ENCODE data around the gene FGFR1OP2.
"Not testable (repeated sequence)": the region's sequence is repeated elsewhere in the genome, so short reads cannot be mapped to it uniquely, and the experiment has no call there.

The FGFR1OP2 gene

DNA sequence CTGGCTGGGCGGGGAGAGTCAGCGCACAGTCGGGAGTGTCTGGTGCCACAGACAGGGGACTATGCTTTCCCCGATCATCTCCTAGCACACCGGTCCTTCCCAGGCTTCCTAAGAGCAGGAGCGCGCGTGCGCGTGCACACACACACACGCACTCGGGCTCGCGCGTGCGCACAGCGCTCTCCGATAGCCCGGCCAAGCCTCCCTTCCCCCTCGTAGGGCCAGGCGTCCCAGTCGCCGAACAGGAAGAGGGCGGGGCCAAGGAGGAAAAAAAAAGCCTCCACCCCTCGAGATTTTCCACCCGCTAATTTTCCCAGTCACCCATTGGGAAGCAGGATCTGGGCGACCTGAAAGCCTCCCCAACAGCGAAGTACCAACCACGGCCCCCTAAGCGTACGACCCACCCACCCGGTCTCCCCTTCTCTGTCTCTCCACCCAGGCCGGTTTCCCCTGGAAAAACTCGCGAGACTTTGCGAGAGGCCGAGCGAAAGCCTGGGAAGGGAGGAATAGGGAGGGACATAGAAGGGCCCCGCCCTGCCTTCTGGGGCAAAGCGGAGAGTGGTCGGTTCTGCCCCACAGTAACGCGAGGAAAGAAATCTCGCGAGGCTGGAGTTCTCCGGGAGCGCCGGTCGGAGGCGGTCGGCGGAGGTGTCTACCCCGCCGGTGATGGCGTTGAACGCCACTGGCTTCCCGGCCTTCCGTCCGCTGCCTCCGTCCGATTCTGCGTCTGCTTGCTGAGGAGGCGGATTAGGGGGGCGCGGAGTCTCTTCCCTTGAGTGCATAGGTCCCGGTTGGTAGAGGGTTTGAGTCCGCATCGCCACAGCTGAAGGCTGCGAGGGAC lies at the start of gene FGFR1OP2, which contains the start of gene INTS13:
Gene FGFR1OP2 (plus strand): TSS at position 608 of the 838 bp plus-strand sequence. CDS start 15,689 bp downstream, outside the sequence.
Gene INTS13 (minus strand): TSS at position 119 of the 838 bp plus-strand sequence. CDS start 1,178 bp downstream, outside the sequence.
- peak; percentile 99 for DNase-seq (ENCODE audit: low read depth)

DNA sequence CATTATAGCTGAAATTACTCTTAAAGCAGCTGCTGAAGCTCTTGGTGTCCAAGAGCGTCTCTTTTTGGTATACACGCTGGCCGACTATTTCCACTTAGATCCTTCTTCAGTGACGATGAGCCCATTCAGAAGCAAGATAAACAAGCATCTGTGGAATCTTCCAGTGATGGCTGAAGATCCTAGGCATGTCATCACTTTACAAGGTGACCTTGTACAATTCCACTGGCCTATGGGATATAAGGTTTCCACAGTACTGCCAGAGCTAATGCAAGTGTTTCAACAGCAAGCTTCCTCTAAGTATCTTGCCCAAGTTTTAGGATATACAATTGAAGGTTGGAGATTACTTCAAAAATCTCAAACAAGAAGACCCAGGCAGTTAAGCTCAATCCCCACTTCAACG lies 47.5 kb upstream of the FGFR1OP2 start:
- DNase-seq (ENCODE audit: low read depth): no peak

DNA sequence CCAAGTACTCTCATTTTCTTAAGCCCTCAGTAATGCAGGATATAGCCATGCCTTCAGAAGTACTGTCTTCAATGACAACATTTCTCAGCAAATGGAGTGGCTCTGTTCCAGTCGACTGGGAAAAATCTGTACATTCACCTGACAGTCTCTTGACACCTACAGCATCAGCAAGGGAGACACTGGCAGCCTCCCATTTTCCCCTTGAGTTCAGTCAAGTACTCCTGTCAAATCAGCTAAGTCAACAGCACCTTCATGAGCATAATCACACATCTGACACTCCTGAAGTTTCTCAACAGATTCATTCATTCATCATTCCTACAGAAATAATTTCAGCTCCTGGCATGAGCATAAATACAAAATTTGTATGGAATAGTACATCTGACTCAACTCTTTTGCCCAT lies 46.6 kb upstream of the FGFR1OP2 start:
- no peak for DNase-seq (ENCODE audit: low read depth)

DNA sequence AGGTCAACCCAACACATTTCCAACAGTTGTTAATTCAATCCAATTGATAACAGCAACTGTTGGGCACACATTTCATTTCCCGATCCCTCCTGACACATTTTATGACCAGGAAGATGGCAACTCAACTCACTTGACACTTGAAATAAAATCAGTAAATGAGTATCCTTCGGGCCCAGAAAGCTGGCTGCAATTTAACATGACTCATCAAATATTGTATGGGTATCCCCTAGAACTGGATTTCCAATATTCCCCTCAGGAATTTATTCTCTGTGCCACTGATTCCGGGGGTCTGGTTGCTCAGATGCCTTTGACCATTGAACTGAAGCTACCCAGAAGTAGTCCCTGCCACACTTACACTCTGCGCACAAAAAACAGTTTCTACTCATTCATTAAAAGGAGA lies 42.6 kb upstream of the FGFR1OP2 start:
- DNase-seq (ENCODE audit: low read depth): no peak

DNA sequence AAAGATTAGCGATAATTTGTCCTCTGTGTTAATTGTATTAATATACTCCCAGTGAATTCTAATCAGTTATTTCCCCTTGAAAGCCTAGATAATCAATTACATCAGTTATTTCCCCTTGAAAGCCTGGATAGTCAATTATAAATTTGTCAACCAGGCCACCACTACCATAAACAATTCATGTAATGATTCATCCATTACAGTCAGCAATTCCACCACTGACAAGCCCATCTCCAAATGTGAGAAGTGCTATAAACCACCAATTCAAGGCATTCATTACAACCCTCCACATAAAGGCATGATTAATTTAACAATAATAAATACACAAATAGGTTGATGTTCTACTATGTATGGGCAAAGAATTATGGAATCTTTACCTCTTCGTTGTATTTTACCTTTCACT lies 41.4 kb upstream of the FGFR1OP2 start:
- DNase-seq (ENCODE audit: low read depth): peak; percentile 3

DNA sequence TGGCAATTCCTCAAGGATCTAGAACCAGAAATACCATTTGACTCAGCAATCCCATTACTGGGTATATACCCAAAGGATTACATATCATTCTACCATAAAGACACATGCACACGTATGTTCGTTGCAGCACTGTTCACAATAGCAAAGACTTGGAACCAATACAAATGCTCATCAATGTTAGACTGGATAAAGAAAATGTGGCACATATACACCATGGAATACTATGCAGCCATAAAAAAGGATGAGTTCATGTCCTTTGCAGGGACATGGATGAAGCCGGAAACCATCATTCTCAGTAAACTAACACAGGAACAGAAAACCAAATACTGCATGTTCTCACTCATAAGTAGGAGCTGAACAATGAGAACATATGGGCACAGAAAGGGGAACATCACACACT lies 34.9 kb upstream of the FGFR1OP2 start:
- DNase-seq (ENCODE audit: low read depth): not testable (repeated sequence)

DNA sequence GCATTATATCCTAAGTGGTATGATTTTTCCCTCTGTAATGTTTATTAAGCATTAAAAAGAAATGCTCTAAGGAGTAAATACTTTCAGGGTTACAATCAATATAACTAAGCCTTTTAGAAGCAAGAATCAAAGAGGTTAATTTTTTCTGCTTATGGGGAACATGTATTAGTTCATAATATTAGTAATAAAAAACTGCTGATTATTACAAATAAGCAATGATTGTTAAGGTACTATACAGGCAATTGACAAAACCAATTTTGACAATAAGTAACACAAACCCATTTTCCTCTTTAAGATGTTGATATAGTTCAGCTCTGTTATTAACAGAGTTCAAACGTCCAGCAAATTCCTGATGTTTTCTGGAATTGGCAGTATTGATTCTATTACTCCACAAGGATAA lies 32.2 kb upstream of the FGFR1OP2 start:
- no peak for DNase-seq (ENCODE audit: low read depth)

DNA sequence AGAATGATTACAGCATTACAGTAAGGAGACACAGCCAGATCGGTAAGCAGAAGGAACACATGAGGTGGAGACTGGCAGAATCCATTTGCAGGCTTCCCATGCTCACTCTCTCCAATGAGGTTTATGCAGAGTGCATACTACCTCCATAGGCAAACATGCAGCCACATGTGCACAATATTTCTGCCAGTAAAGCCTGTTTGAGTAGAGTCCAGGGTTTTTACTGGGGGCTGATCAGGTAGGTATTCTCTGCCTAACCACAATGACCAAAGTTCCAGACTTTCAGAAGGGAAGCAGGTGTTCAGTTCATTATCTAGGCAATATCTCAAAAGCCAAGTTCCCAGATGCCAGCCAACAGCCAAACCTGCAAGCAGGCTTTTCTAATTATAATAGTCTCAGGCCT lies 31.6 kb upstream of the FGFR1OP2 start:
- DNase-seq (ENCODE audit: low read depth): no peak

DNA sequence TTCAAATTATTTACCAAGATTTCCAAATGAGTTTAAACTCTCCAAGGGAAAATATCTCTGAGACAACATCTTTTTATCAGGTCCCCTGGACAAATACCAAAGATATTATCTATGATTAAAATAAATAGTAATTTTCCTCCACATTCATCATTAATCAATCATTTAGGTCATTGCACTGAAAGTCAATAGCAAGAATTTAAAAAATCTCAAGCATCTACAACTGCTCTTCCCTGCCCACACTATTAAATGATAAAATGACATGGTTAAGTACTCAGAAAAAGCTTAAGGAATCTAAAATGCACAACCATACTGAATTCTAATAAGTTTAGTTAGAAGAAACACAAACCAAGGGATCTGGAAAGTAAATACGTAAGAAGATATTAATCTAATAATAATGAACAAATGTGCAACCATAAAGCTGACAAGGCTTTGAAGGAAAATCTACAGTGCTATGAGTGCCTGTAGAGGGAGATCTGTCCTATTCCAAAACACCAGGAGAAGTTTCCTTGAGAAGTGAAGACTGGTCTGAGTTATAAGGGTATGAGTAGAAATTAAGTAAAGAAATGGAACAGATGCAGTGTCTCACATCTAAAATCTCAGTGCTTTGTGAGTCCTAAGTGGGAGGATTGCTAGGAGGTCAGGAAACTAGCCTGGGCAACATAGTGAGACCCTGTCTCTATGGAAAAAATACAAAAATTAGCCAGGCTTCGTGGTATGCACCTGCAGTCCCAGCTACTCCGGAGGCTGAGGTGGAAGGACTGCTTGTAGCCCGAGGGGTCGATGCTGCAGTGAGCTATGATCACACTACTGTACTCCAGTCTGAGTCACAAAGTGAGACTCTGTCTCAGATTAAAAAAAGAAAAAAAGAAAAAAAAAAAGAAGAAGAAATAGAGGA lies 19.7 kb upstream of the FGFR1OP2 start:
- DNase-seq (ENCODE audit: low read depth): peak; percentile 46

DNA sequence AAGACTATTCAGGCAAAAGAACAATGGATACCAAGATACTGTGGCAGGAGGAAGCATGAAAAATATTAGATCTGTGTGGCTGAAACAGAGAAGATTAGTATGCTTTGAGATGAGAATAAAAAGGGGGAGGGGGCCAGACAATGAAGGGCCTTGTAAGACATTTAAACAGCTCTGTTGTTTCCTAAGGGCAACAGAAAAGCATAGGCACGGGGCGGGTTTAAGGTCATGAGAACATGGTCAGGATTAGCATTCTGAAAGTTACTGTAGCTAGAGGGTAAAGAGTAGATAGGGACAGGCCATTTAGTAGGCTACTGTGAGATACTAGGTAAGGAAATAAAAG lies 19.1 kb upstream of the FGFR1OP2 start:
- DNase-seq (ENCODE audit: low read depth): no peak

DNA sequence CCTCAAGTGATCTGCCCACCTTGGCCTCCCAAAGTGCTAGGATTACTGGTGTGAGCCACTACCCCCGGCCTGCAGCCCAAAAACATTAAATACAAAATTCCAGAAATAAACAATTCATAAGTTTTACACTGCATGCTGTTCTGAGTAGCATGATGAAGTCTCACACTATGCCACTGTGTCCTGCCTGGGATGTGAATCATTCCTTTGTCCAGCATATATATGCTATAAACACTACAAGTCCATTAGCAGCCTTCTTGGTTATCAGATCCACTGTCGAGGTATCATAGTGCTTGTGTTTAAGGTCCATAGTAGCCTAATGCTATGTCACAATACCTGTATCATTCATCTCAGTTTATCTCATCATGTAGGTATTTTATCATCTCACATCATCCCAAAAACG lies 16.4 kb upstream of the FGFR1OP2 start:
- DNase-seq (ENCODE audit: low read depth): no peak

DNA sequence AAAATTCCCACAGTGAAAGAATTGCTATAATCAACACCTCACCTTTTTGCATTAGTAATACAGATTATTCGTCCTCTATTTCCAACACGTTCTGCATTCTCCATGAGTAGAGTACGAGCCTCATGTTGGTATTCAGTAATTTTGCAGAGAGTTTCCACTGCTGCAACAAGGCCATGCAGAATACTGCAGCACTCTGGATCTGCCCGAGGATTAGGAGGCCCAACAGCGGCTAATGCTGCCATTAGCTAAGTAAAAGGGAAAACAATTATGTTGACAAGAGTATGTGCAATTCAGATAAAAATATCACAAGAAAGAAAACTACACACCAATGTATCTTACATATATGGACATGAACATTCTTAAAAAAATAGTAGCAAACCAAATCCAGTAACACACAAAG lies 9.6 kb upstream of the FGFR1OP2 start:
- DNase-seq (ENCODE audit: low read depth): no peak

DNA sequence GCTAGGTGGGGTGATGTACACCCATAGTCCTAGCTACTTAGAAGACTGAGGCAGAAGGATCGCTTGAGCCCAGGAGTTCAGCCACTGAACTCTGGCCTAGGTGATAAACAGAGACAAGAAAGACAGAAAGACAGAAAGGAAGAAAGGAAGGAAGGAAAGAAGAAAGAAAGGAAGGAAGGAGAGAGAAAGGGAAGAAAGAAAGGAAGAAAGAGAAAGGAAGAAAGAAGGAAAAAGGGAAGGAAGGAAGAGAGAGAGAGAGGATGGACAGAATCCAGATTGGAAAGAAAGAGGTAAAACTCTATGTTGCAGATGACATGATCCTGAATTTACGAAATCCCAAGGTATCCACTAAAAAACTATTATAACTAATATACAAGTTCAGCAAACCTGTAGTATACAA lies 8.7 kb upstream of the FGFR1OP2 start:
- no peak for DNase-seq (ENCODE audit: low read depth)

DNA sequence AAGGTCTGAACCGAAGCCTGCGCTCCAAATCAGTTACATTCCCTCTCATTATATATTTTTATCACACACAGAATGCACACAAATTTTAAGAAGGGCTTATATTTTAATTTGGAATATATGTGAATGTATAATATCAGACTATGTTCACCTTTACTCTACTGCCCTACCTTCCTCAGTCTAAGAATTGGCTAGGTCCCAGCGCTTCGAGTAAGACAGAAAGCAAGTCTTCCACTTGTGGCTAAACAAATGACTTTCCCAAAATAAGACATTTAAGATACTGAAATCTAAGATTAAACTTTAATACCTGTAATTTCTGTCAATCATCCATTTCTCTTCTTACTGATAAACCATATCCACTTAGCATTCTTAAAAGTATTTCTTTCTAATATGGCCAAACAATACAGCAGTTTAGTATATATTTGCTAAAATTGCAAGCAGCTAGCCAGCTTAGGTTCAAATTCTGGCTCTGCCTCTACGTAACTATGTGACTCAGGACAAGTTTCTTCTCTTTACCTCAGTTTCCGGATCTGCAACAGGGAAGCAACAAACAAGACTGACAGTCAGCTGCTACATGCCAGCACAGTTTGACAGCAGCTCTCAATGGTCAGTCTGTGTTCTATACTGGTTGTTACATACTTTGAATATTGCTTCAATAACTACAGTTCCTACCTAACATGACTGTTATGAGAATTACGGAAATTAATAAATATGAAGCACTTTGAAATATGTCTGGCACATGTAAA lies 2.5 kb upstream of the FGFR1OP2 start:
- no peak for DNase-seq (ENCODE audit: low read depth)

DNA sequence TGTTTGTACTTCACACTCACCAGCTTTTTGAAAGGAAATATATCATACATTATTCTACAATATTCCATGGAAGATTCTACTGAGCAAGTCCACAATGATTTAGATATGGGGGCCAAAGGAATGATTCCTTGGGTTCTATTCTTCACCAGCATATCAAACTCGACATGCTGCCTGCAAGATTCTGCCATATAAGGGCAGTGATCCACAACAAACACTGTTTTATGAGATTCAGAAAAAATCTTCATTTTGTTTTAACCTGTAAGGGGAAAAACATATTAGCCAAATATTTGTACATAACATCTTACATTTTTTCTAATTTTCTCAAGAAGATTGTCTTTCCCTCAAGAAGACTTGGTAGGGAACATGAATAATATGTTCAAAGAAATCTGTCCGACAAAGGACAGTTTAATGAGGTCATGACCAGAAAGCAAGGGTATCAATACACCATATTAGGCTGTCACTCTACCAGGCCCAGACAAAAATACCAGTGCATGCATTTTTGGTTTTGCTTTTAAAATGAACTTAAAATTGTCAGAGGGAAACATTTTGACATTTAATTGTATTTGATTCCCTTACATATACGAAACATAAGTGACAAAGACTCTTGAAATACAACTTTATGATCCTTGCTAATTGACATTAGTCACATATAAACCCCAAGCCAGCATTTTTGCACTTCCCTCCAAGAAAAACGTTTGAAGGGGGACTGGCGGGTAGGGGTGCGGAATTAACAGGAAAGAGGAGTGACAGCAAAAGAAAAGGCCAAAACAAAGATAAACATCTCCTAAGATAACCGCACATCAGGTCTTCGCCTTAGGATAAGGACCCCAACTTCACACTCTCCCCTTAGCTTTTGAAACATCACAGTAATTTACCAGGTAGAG lies 1.5 kb upstream of the FGFR1OP2 start:
- peak; percentile 34 for DNase-seq (ENCODE audit: low read depth)

DNA sequence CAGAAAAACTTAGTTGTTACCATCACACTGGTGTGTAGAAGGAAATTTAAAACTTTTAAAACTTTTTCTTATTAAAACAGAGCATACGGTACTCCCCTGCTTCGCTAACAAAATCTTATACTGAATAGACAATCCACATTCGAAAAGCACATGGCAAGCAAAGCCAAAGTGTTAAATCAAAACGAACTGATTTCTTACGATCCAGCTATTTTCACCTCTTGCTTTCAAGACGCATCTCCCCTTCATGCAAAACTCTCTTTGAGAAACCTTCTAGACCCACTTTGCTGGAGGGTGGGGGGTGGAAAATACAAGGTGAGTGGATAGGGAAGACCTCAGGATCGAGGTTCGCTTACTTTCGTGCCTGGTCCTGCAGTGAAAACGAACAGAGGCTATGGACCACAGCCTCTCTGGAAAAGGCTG lies 817 bp upstream of the FGFR1OP2 start:
- DNase-seq (ENCODE audit: low read depth): no peak

DNA sequence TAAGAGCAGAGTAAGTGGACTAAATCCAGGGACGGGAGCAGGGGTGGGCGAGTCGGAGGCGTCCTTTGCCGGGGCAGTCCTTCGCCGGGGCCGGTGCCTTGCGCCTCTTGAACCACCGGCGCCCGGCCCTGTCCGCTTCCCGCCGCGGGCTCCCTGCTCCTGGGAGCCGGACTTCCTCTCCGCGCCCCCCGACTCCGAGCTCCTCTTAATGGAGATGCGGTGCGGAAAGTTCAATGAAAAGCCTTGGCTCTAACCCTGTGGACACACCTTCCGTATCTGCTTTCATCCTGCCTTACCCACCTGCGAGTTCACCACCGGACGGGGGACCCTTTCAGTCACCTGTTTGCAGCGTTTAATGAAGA lies 412 bp downstream of the FGFR1OP2 start:
- DNase-seq (ENCODE audit: low read depth): no peak

DNA sequence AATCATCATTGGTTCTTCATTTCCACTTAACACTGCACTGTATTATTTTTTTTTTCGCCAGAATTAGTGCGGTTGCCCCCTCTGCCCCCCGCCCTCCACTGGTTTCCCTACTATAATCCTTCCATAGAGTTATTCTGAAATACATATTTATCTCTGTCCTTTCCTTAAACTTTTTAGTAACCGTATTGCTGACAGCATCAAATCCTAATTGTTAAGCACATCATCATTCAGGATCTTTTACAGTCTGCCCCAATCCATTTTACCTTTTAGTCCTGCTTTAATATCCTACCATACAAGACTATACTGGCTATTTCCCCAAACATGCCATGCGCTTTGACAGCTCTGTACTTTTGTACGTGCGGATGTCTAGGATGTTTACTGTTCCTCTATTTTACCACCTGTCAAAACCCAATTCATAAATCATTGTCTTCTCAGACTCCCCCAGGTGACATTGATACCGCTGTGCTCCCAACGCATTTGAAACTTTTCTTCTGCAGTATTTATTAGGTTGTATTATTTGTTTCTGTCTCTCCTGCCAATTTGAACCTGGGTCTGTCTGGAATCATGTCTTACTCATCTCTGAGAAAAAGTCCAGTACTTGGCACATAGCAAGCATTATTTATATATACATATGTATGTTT lies 1.0 kb downstream of the FGFR1OP2 start:
- DNase-seq (ENCODE audit: low read depth): no peak

DNA sequence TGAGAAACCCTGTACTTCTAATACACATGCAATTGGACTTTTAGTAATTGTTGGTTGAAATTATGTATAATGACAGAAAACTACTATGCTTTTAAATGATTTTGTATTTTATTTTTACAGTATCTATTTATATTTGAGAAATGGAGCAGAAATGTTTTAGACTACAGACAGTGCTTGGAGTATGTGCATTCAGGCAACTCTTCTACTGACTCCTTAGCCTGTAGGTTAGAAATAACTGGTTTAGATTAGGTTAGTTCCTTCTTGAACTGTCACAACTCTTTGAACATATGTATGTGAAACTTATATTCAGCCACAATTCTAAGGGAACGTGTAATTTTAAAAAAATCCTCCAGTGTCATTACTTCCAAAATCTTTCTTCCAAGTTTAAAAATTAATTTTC lies 1.7 kb downstream of the FGFR1OP2 start:
- no peak for DNase-seq (ENCODE audit: low read depth)

DNA sequence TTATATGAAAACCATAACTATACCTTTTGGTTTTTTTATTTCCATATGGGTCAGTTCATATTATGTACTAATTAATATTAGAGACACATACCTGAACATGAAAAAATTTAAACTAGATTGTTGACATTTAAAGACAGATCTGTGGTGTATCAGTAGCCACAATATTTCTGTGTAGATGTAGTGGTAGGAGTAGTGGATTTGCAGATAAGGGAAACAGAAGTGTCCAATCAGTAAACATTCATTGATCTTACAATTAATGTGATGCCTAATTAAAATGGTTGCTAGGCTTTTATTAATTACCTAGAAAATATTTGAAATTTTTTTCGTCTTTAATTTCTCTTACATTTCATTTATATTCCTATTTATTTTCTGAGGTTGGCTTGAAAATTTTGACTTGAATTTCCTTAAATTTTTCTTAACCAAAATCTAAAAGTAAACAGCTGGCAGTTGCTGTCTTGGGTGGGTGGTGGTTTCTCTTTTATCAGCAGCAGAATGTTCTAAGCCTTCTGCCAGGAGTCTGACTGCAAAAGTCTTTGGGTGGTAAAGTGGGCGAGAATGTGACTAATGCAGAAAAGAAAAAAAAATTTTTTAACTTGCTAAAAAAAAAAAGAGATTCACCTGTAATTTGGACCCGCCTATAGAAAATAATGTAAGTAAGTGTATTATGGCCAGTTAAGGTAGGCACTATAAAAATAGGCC lies 2.4 kb downstream of the FGFR1OP2 start:
- no peak for DNase-seq (ENCODE audit: low read depth)
